GM23338 (cell line): ENCODE data around the gene ABCA7. TPM values are rescaled to one million over a fixed set of nuclear protein-coding genes. Genes with fewer than 3 reads are reported as not detected.
A peak's percentile ranks its signal among the peaks of the same experiment; 100 is the strongest.

ENCODE experiments used
- ATAC-seq: fragments of 200-7000 bp; cut with Tn5 transposase; 3 replicates; pipeline ENCODE4 v1.9.1; 2020
- DNase-seq: peaks from one replicate; pipeline ENCODE4 v3.0.0-alpha.2; 2015; ENCODE audit warnings: low spot score
- H2AFZ ChIP-seq: fragments of 200-600 bp; sonication (generic); 2 replicates; pipeline ENCODE4 v1.8.0; 2016; ENCODE audit warnings: antibody characterized with exemption, mild to moderate bottlenecking, moderate library complexity
- H3F3A ChIP-seq: fragments of 200-600 bp; sonication (generic); replicated peaks from 2 replicates; pipeline ENCODE4 v1.8.0; 2017; ENCODE audit warnings: antibody characterized with exemption, mixed run types, low read depth
- H3K27ac ChIP-seq: fragments of 200-600 bp; sonication (generic); 2 replicates; pipeline ENCODE4 v1.6.1; 2016; ENCODE audit warnings: low read depth
- H3K27me3 ChIP-seq: fragments of 200-600 bp; sonication (generic); 2 replicates; pipeline ENCODE4 v1.8.0; 2016; ENCODE audit warnings: mild to moderate bottlenecking, mixed run types, moderate library complexity; ENCODE audit not compliant: insufficient read depth
- H3K36me3 ChIP-seq: fragments of 200-600 bp; sonication (generic); 2 replicates; pipeline ENCODE4 v1.8.0; 2016; ENCODE audit warnings: mild to moderate bottlenecking; ENCODE audit not compliant: insufficient read depth
- H3K4me1 ChIP-seq: fragments of 200-600 bp; sonication (generic); 2 replicates; pipeline ENCODE4 v1.8.0; 2016; ENCODE audit warnings: mild to moderate bottlenecking, moderate library complexity; ENCODE audit not compliant: insufficient read depth
- H3K4me2 ChIP-seq: fragments of 200-600 bp; sonication (generic); 2 replicates; pipeline ENCODE4 v1.7.1; 2017; ENCODE audit warnings: mixed run types
- H3K4me3 ChIP-seq: fragments of 200-600 bp; sonication (generic); 2 replicates; pipeline ENCODE4 v1.6.1; 2016; ENCODE audit warnings: mixed run types
- H3K79me2 ChIP-seq: fragments of 200-600 bp; sonication (generic); replicated peaks from 2 replicates; pipeline ENCODE4 v1.8.0; 2017; ENCODE audit warnings: mild to moderate bottlenecking; ENCODE audit not compliant: insufficient read depth
- H3K9me2 ChIP-seq: fragments of 200-600 bp; sonication (generic); 2 replicates; pipeline ENCODE4 v1.8.0; 2017; ENCODE audit not compliant: insufficient read depth
- H4K20me1 ChIP-seq: fragments of 200-600 bp; sonication (generic); replicated peaks from 2 replicates; pipeline ENCODE4 v1.8.0; 2017; ENCODE audit warnings: mild to moderate bottlenecking; ENCODE audit not compliant: insufficient read depth
- H3K27ac Mint-ChIP-seq: 2 replicates; pipeline ENCODE4 v1.8.0; 2020; ENCODE audit warnings: inconsistent platforms, mild to moderate bottlenecking, moderate library complexity, mixed read lengths
- H3K27me3 Mint-ChIP-seq: 3 replicates; pipeline ENCODE4 v1.8.0; 2022; ENCODE audit warnings: low read depth, mild to moderate bottlenecking, moderate library complexity, mixed read lengths, inconsistent platforms; ENCODE audit not compliant: insufficient read depth, poor library complexity
- H3K36me3 Mint-ChIP-seq: 3 replicates; pipeline ENCODE4 v1.8.0; 2021; ENCODE audit warnings: low read depth, mild to moderate bottlenecking, inconsistent platforms, moderate library complexity, mixed read lengths
- H3K4me1 Mint-ChIP-seq: 3 replicates; pipeline ENCODE4 v1.8.0; 2020; ENCODE audit warnings: mild to moderate bottlenecking, inconsistent platforms, mixed read lengths
- H3K4me3 Mint-ChIP-seq: 3 replicates; pipeline ENCODE4 v1.8.0; 2021; ENCODE audit warnings: moderate library complexity, mild to moderate bottlenecking, inconsistent platforms, mixed read lengths
- H3K9me3 Mint-ChIP-seq: 3 replicates; pipeline ENCODE4 v1.8.0; 2020; ENCODE audit warnings: moderate library complexity, mild to moderate bottlenecking, inconsistent platforms, mixed read lengths
- CREB1 ChIP-seq: fragments of 250-450 bp; sonication (Bioruptor Pico); IDR thresholded peaks from 2 replicates; pipeline ENCODE4 v1.5.0; 2020; ENCODE audit warnings: low read depth, mild to moderate bottlenecking, moderate library complexity
- CTCF ChIP-seq, 2 experiments: fragments of 200-600 bp in 1 of 2; sonication (generic) in 1 of 2; conservative IDR thresholded peaks; 2 replicates each; pipeline versions ENCODE4 v1.5.1 to v1.6.1; 2016 to 2017; ENCODE audit warnings: antibody characterized with exemption in 2 of 2, low read depth in 2 of 2, mild to moderate bottlenecking in 2 of 2, moderate library complexity in 1 of 2
- ETS1 ChIP-seq: IDR thresholded peaks from 2 replicates; pipeline ENCODE4 v1.6.1; 2016; ENCODE audit warnings: antibody characterized with exemption
- EZH2 ChIP-seq: fragments of 200-600 bp; sonication (generic); IDR thresholded peaks from one replicate; pipeline ENCODE4 v1.8.0; 2017; ENCODE audit warnings: antibody characterized with exemption, mild to moderate bottlenecking, low read depth; ENCODE audit not compliant: unreplicated experiment
- EZH2phosphoT487 ChIP-seq: fragments of 200-600 bp; sonication (generic); IDR thresholded peaks from one replicate; pipeline ENCODE4 v1.8.1; 2018; ENCODE audit warnings: antibody characterized with exemption; ENCODE audit not compliant: unreplicated experiment
- JUNB ChIP-seq: IDR thresholded peaks from one replicate; pipeline ENCODE4 v1.6.1; 2016; ENCODE audit warnings: antibody characterized with exemption; ENCODE audit not compliant: unreplicated experiment
- NANOG ChIP-seq: IDR thresholded peaks from 2 replicates; pipeline ENCODE4 v1.6.1; 2016; ENCODE audit warnings: antibody characterized with exemption, borderline replicate concordance
- POLR2AphosphoS5 ChIP-seq: IDR thresholded peaks from 2 replicates; pipeline ENCODE4 v1.6.1; 2016; ENCODE audit warnings: antibody characterized with exemption, low read depth
- REST ChIP-seq: IDR thresholded peaks from one replicate; pipeline ENCODE4 v1.6.1; 2018; ENCODE audit warnings: antibody characterized with exemption; ENCODE audit not compliant: unreplicated experiment
- STAT1 ChIP-seq: IDR thresholded peaks from one replicate; pipeline ENCODE4 v1.6.1; 2016; ENCODE audit warnings: antibody characterized with exemption; ENCODE audit not compliant: unreplicated experiment
- ZNF114 ChIP-seq: fragments of 250-450 bp; sonication (Bioruptor Pico); IDR thresholded peaks from 2 replicates; pipeline ENCODE4 v1.5.0; 2020; ENCODE audit warnings: mild to moderate bottlenecking, moderate library complexity
- ZNF331 ChIP-seq: fragments of 250-450 bp; sonication (Bioruptor Pico); IDR thresholded peaks from 2 replicates; pipeline ENCODE4 v1.5.0; 2020; ENCODE audit warnings: low read depth, mild to moderate bottlenecking, moderate library complexity
- ZNF462 ChIP-seq: fragments of 250-450 bp; sonication (Bioruptor Pico); IDR thresholded peaks from 2 replicates; pipeline ENCODE4 v1.5.0; 2020; ENCODE audit warnings: mild to moderate bottlenecking, moderate library complexity
- polyA plus RNA-seq: library from polyadenylated mRNA; unstranded; fragments of >200 nt; fragmentation: Nextera tagmentation; extraction: Ambion mirVana; gene quantifications from 2 replicates; pipeline ENCODE4 v1.2.1, GENCODE V29; 2016
- total RNA-seq: library from RNA; depleted of rRNA; stranded (reverse); fragments of >200 nt; shearing (Covaris generic); gene quantifications from 2 replicates; pipeline ENCODE4 v1.2.3, GENCODE V29; 2014

The ABCA7 gene
- total and polyA plus RNA-seq, 2 experiments from 2014 or later, result 22.2 to 27.4 TPM

GRCh38 chr19:1103132-1103707 lies 63.3 kb downstream of the ABCA7 start:
- TF ChIP-seq ETS1 (no peak), ZNF331 (CRISPR knock-in tag) (no peak), STAT1 (no peak), POLR2AphosphoS5 (no peak), NANOG (no peak), EZH2 (no peak), CTCF (conservative IDR thresholded peaks at IDR 0.05; ENCODE audit: low read depth in 2 of 2) (no peak), ZNF114 (CRISPR knock-in tag) (no peak), EZH2phosphoT487 (no peak), CREB1 (CRISPR knock-in tag) (no peak), REST (no peak), ZNF462 (no peak), JUNB (no peak)
- H3K79me2 ChIP-seq, result no peaks in the 10 kb centered on the region
- Mint-ChIP-seq H3K4me1 (peaks cover 18% of the 10 kb centered on the region; the same call in 2 of the 3 replicates), H3K36me3 (peaks cover 12% of the 10 kb centered on the region), H3K4me3 (peak overlapping the region; percentile 50), H3K27ac (peak overlapping the region; percentile 62; the same call in 1 of the 2 replicates), H3K9me3 (no peaks in the 10 kb centered on the region), H3K27me3 (peaks cover 21% of the 10 kb centered on the region)
- H3K36me3 ChIP-seq, result 0 out of 2 replicates have a peak, but pooled peaks cover 3% of the 10 kb centered on the region
- ATAC-seq (no peak), DNase-seq (no peak)
- peak overlapping the region; percentile 15; the same call in 1 of the 2 replicates for H3K4me3 ChIP-seq
- H3F3A ChIP-seq, result peaks cover 26% of the 10 kb centered on the region
- H3K27me3 ChIP-seq, result no peaks in the 10 kb centered on the region
- H3K4me1 ChIP-seq, result peaks cover 11% of the 10 kb centered on the region
- no peaks in the 10 kb centered on the region; the same call in 1 of the 2 replicates for H4K20me1 ChIP-seq
- H2AFZ ChIP-seq, result no peak overlapping the region
- peak overlapping the region; percentile 44; the same call in 1 of the 2 replicates for H3K4me2 ChIP-seq
- peak overlapping the region; percentile 89 for H3K27ac ChIP-seq
- H3K9me2 ChIP-seq, result no peaks in the 10 kb centered on the region
